Progenitor cell of endocrine pancreas (in vitro differentiated cells): Measurements from ENCODE around the gene DCC. TPM values are rescaled to one million over a fixed set of nuclear protein-coding genes. Genes with fewer than 3 reads are reported as not detected.

Experiments used
- DNase-seq: peaks from one replicate; pipeline ENCODE4 v3.0.0; 2021; ENCODE audit warnings: low spot score; ENCODE audit not compliant: unreplicated experiment
- H3K27ac Mint-ChIP-seq: 2 replicates; pipeline ENCODE4 v1.8.0; 2021; ENCODE audit warnings: mild to moderate bottlenecking, moderate library complexity, mixed read lengths
- H3K27me3 Mint-ChIP-seq: 2 replicates; pipeline ENCODE4 v1.8.0; 2021; ENCODE audit warnings: mixed read lengths
- H3K36me3 Mint-ChIP-seq: 2 replicates; pipeline ENCODE4 v1.8.0; 2022; ENCODE audit warnings: mixed read lengths; ENCODE audit not compliant: insufficient read depth
- H3K4me1 Mint-ChIP-seq: 2 replicates; pipeline ENCODE4 v1.8.0; 2021; ENCODE audit warnings: low read depth, mixed read lengths
- H3K4me3 Mint-ChIP-seq: 2 replicates; pipeline ENCODE4 v1.8.0; 2021; ENCODE audit warnings: low read depth, mild to moderate bottlenecking, moderate library complexity, mixed read lengths
- H3K9me3 Mint-ChIP-seq: 2 replicates; pipeline ENCODE4 v1.8.0; 2021; ENCODE audit warnings: low read depth, mixed read lengths
- CTCF ChIP-seq: fragments of 200-600 bp; sonication (generic); IDR thresholded peaks from one replicate; pipeline ENCODE4 v1.5.0; 2021; ENCODE audit warnings: antibody characterized with exemption, mild to moderate bottlenecking; ENCODE audit not compliant: unreplicated experiment
- total RNA-seq: library from RNA; stranded (reverse); gene quantifications from 2 replicates; pipeline ENCODE4 v1.2.1, GENCODE V29; 2021

DCC gene
- total RNA-seq, 1 donor from 2014 or later: 8.4 TPM

GRCh38 chr18:52569492-52569891 lies 229.5 kb downstream of the DCC start:
- no peaks in the 10 kb centered on the region for H3K36me3 Mint-ChIP-seq
- no peak for DNase-seq
- no peak for TF ChIP-seq CTCF
- H3K4me1 Mint-ChIP-seq: peaks cover 1% of the 10 kb centered on the region
- peaks cover 2% of the 10 kb centered on the region for H3K9me3 Mint-ChIP-seq
- H3K4me3 Mint-ChIP-seq: no peak overlapping the region
- H3K27ac Mint-ChIP-seq: no peak overlapping the region
- peaks cover 4% of the 10 kb centered on the region for H3K27me3 Mint-ChIP-seq

GRCh38 chr18:52570975-52571374 lies 231.0 kb downstream of the DCC start:
- TF ChIP-seq CTCF: no peak
- H3K27ac Mint-ChIP-seq: no peak overlapping the region
- peaks cover 4% of the 10 kb centered on the region for H3K27me3 Mint-ChIP-seq
- no peak for DNase-seq
- no peaks in the 10 kb centered on the region for H3K36me3 Mint-ChIP-seq
- no peaks in the 10 kb centered on the region for H3K9me3 Mint-ChIP-seq
- H3K4me3 Mint-ChIP-seq: no peak overlapping the region
- H3K4me1 Mint-ChIP-seq: peaks cover 1% of the 10 kb centered on the region

DNA sequence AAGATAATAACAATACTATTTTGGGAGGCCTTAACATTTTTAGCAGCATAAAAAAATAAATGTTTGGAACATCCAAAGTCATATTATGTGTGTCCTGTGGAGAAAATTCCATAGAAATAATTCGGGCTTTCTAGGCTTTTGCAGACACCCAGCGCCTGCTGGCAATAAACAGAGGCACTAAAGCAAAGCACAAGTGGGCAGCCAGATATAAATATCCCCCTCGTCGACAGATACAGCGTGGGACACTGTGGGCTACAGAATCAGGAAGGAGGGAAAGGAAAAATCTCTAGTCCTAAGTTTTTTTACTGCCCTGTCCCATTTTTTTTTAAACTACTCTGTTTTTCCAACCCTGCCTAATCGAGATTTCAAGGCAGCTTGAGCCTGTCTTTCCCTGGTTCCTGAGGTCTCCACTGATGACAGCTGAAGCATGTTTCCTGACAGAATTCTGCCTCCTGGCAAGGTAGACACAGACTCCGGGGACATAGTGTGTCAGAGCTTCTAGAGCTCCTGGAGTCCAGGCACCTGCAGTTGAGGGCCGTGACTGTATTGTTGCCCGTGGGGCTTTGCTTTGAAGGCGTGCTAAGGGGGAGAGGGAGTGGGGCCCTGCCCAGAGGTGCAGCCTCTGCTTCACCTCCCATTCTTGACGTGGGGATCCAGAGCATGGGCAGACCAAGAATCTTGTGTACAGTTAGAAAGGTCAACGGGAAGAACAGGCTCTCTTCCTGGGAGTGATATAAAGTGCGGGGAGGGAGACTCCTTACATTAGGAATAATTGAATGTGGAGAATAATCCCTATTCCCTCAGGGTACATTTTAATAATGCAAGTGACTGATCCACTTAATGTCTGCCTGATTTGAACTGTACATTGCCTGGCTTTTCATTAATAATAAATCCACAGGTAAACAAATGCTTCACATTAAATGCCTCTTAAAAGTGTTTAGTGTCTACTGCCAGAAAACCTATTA lies 232.3 kb downstream of the DCC start:
- Mint-ChIP-seq H3K27ac (no peak overlapping the region), H3K4me1 (peaks cover 1% of the 10 kb centered on the region), H3K36me3 (no peaks in the 10 kb centered on the region), H3K4me3 (no peak overlapping the region), H3K27me3 (peaks cover 4% of the 10 kb centered on the region), H3K9me3 (no peaks in the 10 kb centered on the region)
- no peak for DNase-seq
- no peak for TF ChIP-seq CTCF

DNA sequence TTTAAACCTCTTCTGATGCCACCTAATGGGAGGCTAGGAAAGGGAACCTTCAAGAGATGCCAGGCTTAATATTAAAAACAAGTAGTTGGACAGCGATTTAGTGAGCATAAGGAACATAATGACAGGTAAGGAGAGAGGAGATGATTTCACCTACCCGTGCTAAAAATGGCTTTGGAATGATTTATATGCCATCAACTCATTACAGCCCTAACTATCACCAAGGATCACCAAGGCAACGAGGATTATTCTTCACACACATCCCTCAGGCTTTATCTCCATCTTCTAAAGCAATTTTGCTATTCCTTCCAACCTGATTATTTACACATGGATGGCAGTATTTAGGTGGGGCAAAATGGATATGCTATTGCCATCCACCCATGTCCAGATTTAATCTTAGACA lies 237.8 kb downstream of the DCC start:
- H3K36me3 Mint-ChIP-seq: no peaks in the 10 kb centered on the region
- H3K27me3 Mint-ChIP-seq: peaks cover 4% of the 10 kb centered on the region
- no peak for TF ChIP-seq CTCF
- no peak for DNase-seq
- no peak overlapping the region for H3K27ac Mint-ChIP-seq
- no peaks in the 10 kb centered on the region for H3K4me1 Mint-ChIP-seq
- no peaks in the 10 kb centered on the region for H3K9me3 Mint-ChIP-seq
- H3K4me3 Mint-ChIP-seq: no peak overlapping the region

GRCh38 chr18:52582061-52582460 lies 242.1 kb downstream of the DCC start:
- no peak overlapping the region for H3K4me3 Mint-ChIP-seq
- no peak for DNase-seq
- H3K27ac Mint-ChIP-seq: no peak overlapping the region
- no peaks in the 10 kb centered on the region for H3K36me3 Mint-ChIP-seq
- peaks cover 2% of the 10 kb centered on the region for H3K4me1 Mint-ChIP-seq
- no peak for TF ChIP-seq CTCF
- H3K27me3 Mint-ChIP-seq: peaks cover 5% of the 10 kb centered on the region
- no peaks in the 10 kb centered on the region for H3K9me3 Mint-ChIP-seq
